Breast epithelium (tissue), 3 donors: ENCODE data around the gene MARCHF9.

ENCODE experiments used
- POLR2A ChIP-seq: fragments of 450-650 bp; IDR thresholded peaks from one replicate; pipeline ENCODE4 v1.6.1; 2016; ENCODE audit warnings: antibody characterized with exemption, mild to moderate bottlenecking, moderate library complexity
- POLR2AphosphoS5 ChIP-seq, 3 donors: sonication (generic); formaldehyde crosslinking; IDR thresholded peaks; one replicate each; pipeline ENCODE4 v1.6.1; 2017; ENCODE audit warnings: antibody characterized with exemption in 3 of 3
- TF ChIP-seq, protein P1 (sequence below), 3 donors: fragments of 450-650 bp; IDR thresholded peaks; one replicate each; pipeline ENCODE4 v1.5.1; 2016 to 2017; ENCODE audit warnings: antibody characterized with exemption in 3 of 3, mild to moderate bottlenecking in 3 of 3, moderate library complexity in 3 of 3

DNA sequence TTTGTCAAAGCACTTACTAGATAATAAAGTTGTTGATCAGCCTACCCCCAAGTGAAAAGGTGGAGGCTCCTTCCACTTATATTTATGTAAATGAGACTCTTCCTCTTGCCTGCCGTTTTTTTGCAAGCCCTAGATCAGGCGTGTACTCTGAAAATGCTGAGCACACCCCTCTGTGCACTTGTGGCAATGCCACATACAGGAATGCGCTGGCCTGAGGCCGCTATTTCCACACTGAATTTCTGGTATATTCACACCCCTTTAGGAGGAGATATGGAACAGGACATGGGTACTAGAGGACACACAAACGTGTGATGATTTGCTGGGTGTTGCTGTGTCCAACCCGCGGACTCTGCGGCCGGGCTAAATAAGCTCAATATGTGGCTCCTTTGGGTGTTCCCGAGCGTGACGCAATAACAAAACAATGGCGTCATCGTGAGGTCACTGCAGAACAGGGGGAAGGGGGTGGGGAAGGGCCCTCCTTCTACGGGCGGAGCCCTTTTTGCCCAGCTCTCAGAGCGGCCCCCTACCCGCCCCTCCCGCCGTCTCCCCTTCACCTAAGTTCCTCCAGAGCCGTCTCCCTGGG, 10.6 kb upstream of the MARCHF9 start:
- TF ChIP-seq, protein P1, sequence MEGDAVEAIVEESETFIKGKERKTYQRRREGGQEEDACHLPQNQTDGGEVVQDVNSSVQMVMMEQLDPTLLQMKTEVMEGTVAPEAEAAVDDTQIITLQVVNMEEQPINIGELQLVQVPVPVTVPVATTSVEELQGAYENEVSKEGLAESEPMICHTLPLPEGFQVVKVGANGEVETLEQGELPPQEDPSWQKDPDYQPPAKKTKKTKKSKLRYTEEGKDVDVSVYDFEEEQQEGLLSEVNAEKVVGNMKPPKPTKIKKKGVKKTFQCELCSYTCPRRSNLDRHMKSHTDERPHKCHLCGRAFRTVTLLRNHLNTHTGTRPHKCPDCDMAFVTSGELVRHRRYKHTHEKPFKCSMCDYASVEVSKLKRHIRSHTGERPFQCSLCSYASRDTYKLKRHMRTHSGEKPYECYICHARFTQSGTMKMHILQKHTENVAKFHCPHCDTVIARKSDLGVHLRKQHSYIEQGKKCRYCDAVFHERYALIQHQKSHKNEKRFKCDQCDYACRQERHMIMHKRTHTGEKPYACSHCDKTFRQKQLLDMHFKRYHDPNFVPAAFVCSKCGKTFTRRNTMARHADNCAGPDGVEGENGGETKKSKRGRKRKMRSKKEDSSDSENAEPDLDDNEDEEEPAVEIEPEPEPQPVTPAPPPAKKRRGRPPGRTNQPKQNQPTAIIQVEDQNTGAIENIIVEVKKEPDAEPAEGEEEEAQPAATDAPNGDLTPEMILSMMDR (IDR thresholded peaks at IDR 0.05): no peak
- no peak for TF ChIP-seq POLR2A
- peak in 2 of 3 donors; percentile 38 to 50 for TF ChIP-seq POLR2AphosphoS5 (IDR thresholded peaks at IDR 0.05)
